Fibroblast of the aortic adventitia (primary cell): ENCODE measurements around the gene LYZL6. TPM values are rescaled to one million over a fixed set of nuclear protein-coding genes. Genes with fewer than 3 reads are reported as not detected.
A peak's percentile ranks its signal among the peaks of the same experiment; 100 is the strongest.
"Not testable (repeated sequence)": the region's sequence is repeated elsewhere in the genome, so short reads cannot be mapped to it uniquely, and the experiment has no call there.

Source experiments
- DNase-seq: peaks from one replicate; pipeline ENCODE4 v3.0.0-alpha.2; 2010; ENCODE audit warnings: low read depth
- H3K4me3 ChIP-seq: 2 replicates; pipeline ENCODE4 v1.5.1; 2011; ENCODE audit warnings: low read depth, mild to moderate bottlenecking, control low read depth, low read length, moderate library complexity
- CTCF ChIP-seq: IDR thresholded peaks from 2 replicates; pipeline ENCODE4 v1.5.1; 2011; ENCODE audit warnings: mild to moderate bottlenecking, low read length, control low read depth, inconsistent platforms; ENCODE audit not compliant: insufficient read depth
- total RNA-seq: library from RNA; depleted of rRNA; stranded (reverse); fragments of >200 nt; gene quantifications from 2 replicates; pipeline ENCODE4 v1.2.3, GENCODE V29; 2012; ENCODE audit warnings: low replicate concordance

LYZL6 gene
- total RNA-seq, 1 donor, result not detected

- no peak for TF ChIP-seq CTCF
- H3K4me3 ChIP-seq, result no peak overlapping the region
- no peak for DNase-seq
These were observed 10.2 kb upstream of the LYZL6 start for GRCh38 chr17:35953720-35954119.

GRCh38 chr17:35949401-35949800 is 5.9 kb upstream of the LYZL6 start:
- no peak for TF ChIP-seq CTCF
- no peak overlapping the region for H3K4me3 ChIP-seq
- DNase-seq, result no peak

DNA sequence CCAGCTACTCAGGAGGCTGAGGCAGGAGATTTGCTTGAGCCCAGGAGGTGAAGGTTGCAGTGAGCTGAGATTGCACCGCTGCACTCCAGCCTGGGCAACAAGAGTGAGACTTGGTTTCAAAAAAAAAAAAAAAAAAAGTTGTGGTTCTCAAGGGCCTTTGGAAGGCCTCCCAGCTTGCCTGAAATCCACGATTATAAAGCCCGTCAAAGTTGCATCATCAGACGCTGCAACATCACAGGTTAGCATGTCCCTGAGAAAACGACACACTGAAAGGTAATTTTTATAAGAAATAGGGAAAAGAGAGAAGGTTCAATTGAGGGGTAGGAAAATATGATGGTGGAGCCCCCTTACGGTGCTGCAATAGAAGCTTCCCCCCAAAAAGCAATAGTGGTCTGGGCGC is 4.6 kb upstream of the LYZL6 start:
- DNase-seq, result no peak
- no peak overlapping the region for H3K4me3 ChIP-seq
- TF ChIP-seq CTCF, result no peak

GRCh38 chr17:35947156-35947585 is 3.7 kb upstream of the LYZL6 start:
- TF ChIP-seq CTCF, result peak; percentile 88
- peak overlapping the region; percentile 13 for H3K4me3 ChIP-seq
- peak; percentile 38 for DNase-seq

DNA sequence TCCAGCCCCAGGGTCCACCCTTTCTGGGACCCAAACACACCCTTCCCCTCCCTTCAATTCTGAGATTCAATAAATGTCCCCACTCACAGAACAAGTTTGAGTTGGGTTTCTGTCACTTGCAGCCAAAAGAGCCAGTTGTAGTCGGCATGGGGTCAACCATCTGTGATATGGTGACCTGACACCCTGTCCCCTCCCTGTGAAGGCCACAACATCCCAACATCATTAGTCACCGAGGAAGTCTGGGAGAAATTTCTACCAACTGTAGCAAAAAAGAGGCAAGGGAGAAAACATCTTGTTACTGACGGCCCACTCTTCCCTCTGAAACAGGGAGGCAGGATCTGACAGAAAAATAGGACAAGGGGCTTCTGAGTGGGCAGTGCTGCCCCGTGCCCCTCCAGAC is 638 bp upstream of the LYZL6 start:
- no peak for TF ChIP-seq CTCF
- no peak for DNase-seq
- no peak overlapping the region for H3K4me3 ChIP-seq

DNA sequence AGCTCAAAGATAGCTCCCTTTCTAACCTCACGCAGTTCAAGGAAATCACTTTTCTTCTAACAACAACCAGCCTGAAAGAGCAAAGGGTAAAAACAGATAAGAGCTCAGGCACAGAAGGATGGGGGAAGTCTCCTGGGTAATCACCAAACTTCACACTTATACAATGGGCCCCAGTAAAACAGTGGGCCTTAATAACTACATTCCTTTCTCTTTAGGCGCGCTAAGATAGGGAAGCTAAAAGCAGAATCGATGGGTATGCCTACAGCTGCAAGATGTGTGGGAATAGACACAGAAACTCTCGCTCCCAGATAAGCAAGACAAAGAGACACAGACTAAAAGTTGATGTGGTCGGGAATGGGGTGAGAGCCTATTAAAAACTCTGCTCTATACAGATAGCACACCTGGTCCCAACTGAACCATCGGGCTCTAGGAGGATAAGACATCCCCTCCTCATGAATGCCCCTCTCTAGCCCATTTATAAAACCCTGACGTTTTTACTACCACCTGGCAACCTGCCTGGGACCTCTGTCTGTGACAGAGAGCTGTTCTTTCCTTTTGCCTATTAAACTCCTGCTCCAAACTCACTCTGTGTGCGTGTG is 826 bp downstream of the LYZL6 start:
- H3K4me3 ChIP-seq, result no peak overlapping the region
- TF ChIP-seq CTCF, result no peak
- no peak for DNase-seq

GRCh38 chr17:35938492-35938891 is 5.0 kb downstream of the LYZL6 start:
- DNase-seq, H3K4me3 ChIP-seq: not testable (repeated sequence)
